Right lobe of liver (tissue), 6 donors: ENCODE data around the gene EMD. TPM values are rescaled to one million over a fixed set of nuclear protein-coding genes. Genes with fewer than 3 reads are reported as not detected.
"Not testable (repeated sequence)": the region's sequence is repeated elsewhere in the genome, so short reads cannot be mapped to it uniquely, and the experiment has no call there.

Experiments
- ATAC-seq, 4 donors: fragments of 200-7000 bp; cut with Tn5 transposase; one replicate each; pipeline ENCODE4 v1.9.1; 2020; ENCODE audit warnings: mild to moderate bottlenecking in 4 of 4, moderate library complexity in 4 of 4
- DNase-seq, 3 donors: peaks; one replicate each; pipeline ENCODE4 v3.0.0-alpha.2; 2020
- H3K27ac ChIP-seq, 3 donors: fragments of 200-600 bp; one replicate each; pipeline ENCODE4 v1.8.0; 2022
- H3K27me3 ChIP-seq, 2 donors: fragments of 200-600 bp; one replicate each; pipeline ENCODE4 v1.8.0; 2022
- H3K36me3 ChIP-seq, 4 donors: fragments of 200-600 bp; sonication (generic) in 1 of 4; one replicate each; pipeline versions ENCODE4 v1.5.1 to v1.8.0; 2017 to 2022; ENCODE audit warnings: control low read depth in 1 of 4
- H3K4me1 ChIP-seq, 4 donors: fragments of 200-600 bp; sonication (generic) in 1 of 4; one replicate each; pipeline versions ENCODE4 v1.5.1 to v1.8.0; 2017 to 2022; ENCODE audit warnings: control low read depth in 1 of 4
- H3K4me3 ChIP-seq, 3 donors: fragments of 200-600 bp; one replicate each; pipeline ENCODE4 v1.8.0; 2022
- H3K9me3 ChIP-seq, 4 donors: fragments of 200-600 bp; sonication (generic) in 1 of 4; one replicate each; pipeline versions ENCODE4 v1.5.1 to v1.8.0; 2017 to 2022; ENCODE audit warnings: control low read depth in 1 of 4
- CTCF ChIP-seq, 4 donors: fragments of 200-600 bp in 3 of 4; fragments of 450-650 bp in 1 of 4; IDR thresholded peaks; one replicate each; pipeline versions ENCODE4 v1.5.1 to v1.8.0; 2016 to 2022; ENCODE audit warnings: antibody characterized with exemption in 4 of 4, mild to moderate bottlenecking in 2 of 4
- POLR2A ChIP-seq: fragments of 450-650 bp; IDR thresholded peaks from one replicate; pipeline ENCODE4 v1.6.1; 2017; ENCODE audit warnings: antibody characterized with exemption, mild to moderate bottlenecking
- WGBS: methylation state at CpG from one replicate; pipeline ENCODE4 v1.1.6; 2018; ENCODE audit warnings: low coverage, low lambda C conversion rate; ENCODE audit not compliant: insufficient coverage; ENCODE audit errors: missing lambda C conversion rate; 5-methylcytosine and 5-hydroxymethylcytosine counted together
- intact Hi-C, 2 donors: fragments of 100-400 bp; cut with DNase I; formaldehyde crosslinking; loops; one replicate each; pipeline versions ENCODE4 v1.11.2 to v1.14.1; 2022
- total RNA-seq, 6 experiments: library from RNA; depleted of rRNA in 2 of 6; stranded (reverse); fragments of >200 nt in 2 of 6; fragmentation: NEBNext Ultra II Directional in 3 of 6; extraction: Animal tissue kit (Norgen Biotek cat#: 25700) in 3 of 6; gene quantifications; one replicate each; pipeline versions ENCODE4 v1.1.0 to v1.2.4, GENCODE V29; 2016 to 2023
- donor health status: DM: no; HTN: yes; CAD: no.
- donor health status: DM: no; HTN: no; CAD: no.
- donor health status: DM: no; HTN: no; CAD: no.
- donor health status: DM: no; HTN: yes; CAD: no.
- donor health status: DM: no; HTN: yes; CAD: no.

Gene EMD
- total RNA-seq, 6 experiments from 2014 or later = 19.8 to 28.8 (median 24.2) TPM

GRCh38 chrX:154389812-154390747 is 11.0 kb downstream of the EMD start:
- not testable (repeated sequence) for H3K36me3 ChIP-seq, DNase-seq
- WGBS = 41% methylated on average over 16 of the region's 121 CpGs

DNA sequence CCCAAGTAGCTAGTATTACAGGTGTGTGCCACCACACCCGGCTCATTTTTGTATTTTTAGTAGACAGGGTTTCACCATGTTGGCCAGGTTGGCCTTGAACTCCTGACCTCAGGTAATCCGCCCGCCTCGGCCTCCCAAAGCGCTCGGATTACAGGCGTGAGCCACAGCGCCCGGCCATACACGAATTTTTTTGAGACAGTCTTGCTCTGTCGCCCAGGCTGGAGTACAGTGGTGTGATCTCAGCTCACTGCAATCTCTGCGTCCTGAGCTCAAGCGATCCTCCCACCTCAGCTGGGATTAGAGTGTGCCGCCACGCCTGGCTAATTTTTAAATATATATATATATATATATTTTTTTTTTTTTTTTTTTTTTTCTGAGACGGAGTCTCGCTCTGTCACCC is 17.3 kb downstream of the EMD start:
- intact Hi-C loops, ATAC-seq, DNase-seq, H3K9me3 ChIP-seq, H3K27me3 ChIP-seq: not testable (repeated sequence)
- peaks cover 0 to 18% (median 4%) of the 10 kb centered on the region in 4 donors for H3K36me3 ChIP-seq
- H3K27ac ChIP-seq = peak overlapping the region in 1 of 3 donors; percentile 95
- H3K4me3 ChIP-seq = peak overlapping the region in 1 of 3 donors; percentile 71
- peaks cover 0 to 14% (median 3%) of the 10 kb centered on the region in 4 donors for H3K4me1 ChIP-seq
- 76% methylated on average over 10 of the region's 17 CpGs for WGBS

More at GRCh38 chrX:154389812-154390747, 11.0 kb downstream of the EMD start:
- H3K9me3 ChIP-seq, intact Hi-C loops, H3K27me3 ChIP-seq, H3K4me1 ChIP-seq, H3K4me3 ChIP-seq: not testable (repeated sequence)
- ATAC-seq = peak; percentile 83 to 91 (median 88)
- peak overlapping the region in 1 of 3 donors; percentile 40 for H3K27ac ChIP-seq

DNA sequence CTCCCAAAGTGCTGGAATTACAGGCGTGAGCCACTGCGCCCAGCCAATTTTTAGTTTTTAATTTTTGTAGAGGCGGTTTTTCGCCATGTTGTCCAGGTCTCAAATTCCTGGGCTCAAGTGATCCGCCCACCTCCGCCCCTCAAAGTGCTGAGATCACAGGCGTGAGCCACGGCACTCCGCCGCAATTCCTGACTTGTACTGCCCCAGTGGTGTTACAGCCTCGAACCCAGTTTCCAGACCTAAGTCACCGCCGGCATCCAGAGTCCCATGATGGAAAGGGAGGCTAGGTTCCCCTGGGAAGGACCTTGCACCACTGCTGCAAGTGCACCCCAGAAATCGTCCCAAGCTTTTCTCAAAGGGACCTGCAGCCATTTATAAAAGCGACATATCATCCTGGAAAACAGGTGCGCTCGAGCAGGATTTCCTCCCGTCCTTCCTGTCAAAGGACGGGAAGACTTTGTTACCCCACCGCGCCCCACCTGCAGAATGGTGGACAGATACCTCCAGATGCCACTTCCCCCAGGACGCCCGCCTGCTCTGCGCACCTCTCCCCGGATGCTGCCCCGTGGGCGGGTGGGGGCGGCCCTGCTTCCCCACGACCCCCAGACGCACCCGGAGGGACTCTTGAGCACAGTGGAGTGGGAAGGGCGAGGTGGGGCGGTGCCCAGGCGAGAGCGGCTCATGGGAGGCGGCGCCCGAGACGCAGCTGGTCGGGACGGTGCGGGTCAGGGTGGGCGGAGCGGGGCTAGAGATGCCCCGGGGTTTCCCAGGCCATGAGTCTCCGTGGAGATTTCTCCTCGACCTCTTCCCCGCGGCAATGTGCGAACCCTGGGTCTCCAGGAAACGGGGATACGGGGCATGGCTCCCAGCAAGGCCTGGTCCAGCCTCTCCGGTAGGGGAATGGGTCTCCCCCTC is 18.1 kb downstream of the EMD start:
- no peaks in the 10 kb centered on the region for H3K9me3 ChIP-seq
- peak overlapping the region; percentile 49 to 76 (median 71) for H3K4me3 ChIP-seq
- peaks cover 0 to 23% (median 6%) of the 10 kb centered on the region in 4 donors for H3K4me1 ChIP-seq
- peaks cover 0 to 18% (median 4%) of the 10 kb centered on the region in 4 donors for H3K36me3 ChIP-seq
- peak overlapping the region; percentile 95 to 96 (median 95) for H3K27ac ChIP-seq
- TF ChIP-seq POLR2A = peak; percentile 33
- no peak for TF ChIP-seq CTCF (IDR thresholded peaks at IDR 0.05)
- intact Hi-C loops = no loop called here
- no peaks in the 10 kb centered on the region for H3K27me3 ChIP-seq
- peak; percentile 74 to 85 (median 76) for ATAC-seq
- 59% methylated on average over 20 of the region's 53 CpGs for WGBS
- peak; percentile 81 to 84 (median 82) for DNase-seq

DNA sequence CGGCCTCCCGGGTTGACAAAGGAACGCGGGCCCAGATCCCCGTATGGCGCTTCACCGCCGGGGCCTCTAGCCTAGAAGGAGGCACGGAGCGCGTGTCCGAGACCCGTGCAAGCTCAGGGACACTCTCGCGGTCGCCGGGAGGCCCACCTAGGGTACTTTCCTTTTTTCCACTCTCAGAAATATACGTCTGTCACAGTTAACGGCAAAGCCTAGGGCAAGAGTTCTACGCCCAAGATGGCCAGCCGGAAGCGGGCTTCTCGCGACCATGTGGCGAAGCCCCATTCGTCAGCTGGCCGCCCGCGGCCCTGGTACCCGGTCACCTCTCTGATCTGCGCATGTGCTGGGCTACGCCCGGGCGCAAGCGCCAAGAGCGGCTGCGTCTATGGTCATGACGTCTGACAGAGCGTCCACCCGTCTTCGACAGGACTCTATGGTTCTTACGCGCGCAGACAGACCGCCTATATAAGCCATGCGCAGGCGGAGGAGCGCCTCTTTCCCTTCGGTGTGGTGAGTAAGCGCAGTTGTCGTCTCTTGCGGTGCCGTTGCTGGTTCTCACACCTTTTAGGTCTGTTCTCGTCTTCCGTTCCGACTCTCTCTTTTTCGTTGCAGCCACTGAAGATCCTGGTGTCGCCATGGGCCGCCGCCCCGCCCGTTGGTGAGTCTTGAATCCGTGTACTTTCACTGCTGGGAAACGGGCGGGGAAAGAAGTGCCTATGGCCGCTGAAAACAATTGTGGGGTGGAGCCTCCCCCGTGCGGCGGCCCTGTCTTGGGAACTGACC is 19.0 kb downstream of the EMD start, which contains the start of gene RPL10:
TSS of gene RPL10 (plus strand) at position 490 of the 780 bp plus-strand sequence. CDS start at position 633, 143 bp downstream.
- no peaks in the 10 kb centered on the region for H3K9me3 ChIP-seq
- H3K4me1 ChIP-seq = peaks cover 0 to 25% (median 6%) of the 10 kb centered on the region in 4 donors
- DNase-seq (peak; percentile 94 to 96 (median 94)), ATAC-seq (peak; percentile 84 to 87 (median 85))
- peak within 1 kb of the TSS; percentile 71 to 76 (median 75) for H3K4me3 ChIP-seq
- TF ChIP-seq POLR2A (peak; percentile 83), CTCF (IDR thresholded peaks at IDR 0.05) (no peak)
- intact Hi-C loops = no loop called here
- H3K36me3 ChIP-seq = peaks cover 0 to 18% (median 4%) of the 10 kb centered on the region in 4 donors
- H3K27me3 ChIP-seq = no peaks in the 10 kb centered on the region
- H3K27ac ChIP-seq = peak within 1 kb of the TSS; percentile 95 to 96 (median 95)
- 30% methylated on average over 19 of the region's 69 CpGs for WGBS
